Raji (cell line): ENCODE results near the gene MSRB3.

Source experiments
- POLR2A ChIP-seq: IDR thresholded peaks from 2 replicates; pipeline ENCODE4 v1.6.1; 2011; ENCODE audit warnings: low read depth, low read length, control low read depth; ENCODE audit not compliant: insufficient read depth

The MSRB3 gene

DNA sequence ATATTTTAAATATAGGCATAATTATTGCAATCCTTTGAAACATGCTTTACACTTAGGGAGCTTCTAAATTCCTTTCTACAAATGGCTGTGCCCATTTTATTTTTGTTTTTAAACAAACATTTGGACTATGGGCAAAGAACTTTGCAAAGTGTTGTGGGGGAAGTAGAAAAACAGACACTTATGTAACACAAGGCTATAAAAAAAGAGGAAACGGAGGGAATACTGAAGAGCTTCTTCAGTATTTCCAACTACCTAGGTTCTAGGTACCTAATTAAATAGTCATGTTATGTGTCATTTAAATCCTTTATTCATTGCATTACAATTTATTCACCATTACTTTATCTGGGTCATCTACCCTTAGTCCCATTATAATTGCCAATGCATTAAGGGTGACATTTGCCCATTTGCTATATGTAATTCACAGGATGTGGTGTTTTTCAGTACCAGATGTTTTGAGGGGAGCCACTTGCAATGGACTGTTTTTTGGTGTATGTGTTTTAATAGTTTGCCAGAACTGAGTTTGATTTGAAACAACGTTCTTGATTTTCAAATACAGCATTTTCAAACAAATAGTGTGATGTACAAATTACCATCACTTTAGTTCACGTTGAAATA, 1.5 kb upstream of the MSRB3 start:
- TF ChIP-seq POLR2A, result no peak

- no peak for TF ChIP-seq POLR2A
Observed at GRCh38 chr12:65277994-65278575, 398 bp upstream of the MSRB3 start.

DNA sequence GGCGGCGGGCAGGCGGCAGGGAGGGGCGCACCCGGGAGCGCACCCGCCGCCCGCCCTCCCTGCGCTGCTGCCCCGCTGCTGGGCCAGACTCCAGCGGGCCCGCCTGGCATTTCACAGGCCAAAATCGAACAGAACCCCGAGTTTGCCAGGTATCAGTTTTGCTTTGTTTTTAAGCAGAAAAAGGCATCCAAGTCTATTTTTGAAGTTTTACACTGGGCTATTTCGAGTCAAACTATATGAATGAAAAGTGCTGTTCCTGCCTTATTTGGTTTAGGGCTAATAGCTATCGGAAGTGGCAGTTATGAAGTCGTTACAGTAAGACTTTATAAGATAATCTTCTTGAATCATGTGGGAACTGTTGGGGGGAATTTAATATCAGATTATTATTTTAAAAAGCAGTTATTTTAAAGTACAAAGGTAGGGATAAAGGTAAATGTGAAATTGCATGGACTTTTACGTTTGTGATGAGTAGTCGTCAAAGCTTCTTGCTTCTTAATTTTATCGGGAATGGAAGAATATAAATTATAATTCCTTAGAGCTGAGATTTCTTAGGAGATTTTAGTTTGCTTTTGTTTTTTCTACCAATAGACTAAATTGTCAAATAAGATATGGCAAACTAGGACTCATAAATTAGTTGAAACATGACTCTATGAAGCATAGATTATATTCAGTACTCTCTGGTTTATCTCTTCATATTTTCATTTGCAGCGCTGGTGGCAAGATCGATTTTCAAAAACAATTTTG, 1.1 kb downstream of the MSRB3 start:
- TF ChIP-seq POLR2A, result no peak

GRCh38 chr12:65280306-65280705, 1.8 kb downstream of the MSRB3 start:
- no peak for TF ChIP-seq POLR2A

DNA sequence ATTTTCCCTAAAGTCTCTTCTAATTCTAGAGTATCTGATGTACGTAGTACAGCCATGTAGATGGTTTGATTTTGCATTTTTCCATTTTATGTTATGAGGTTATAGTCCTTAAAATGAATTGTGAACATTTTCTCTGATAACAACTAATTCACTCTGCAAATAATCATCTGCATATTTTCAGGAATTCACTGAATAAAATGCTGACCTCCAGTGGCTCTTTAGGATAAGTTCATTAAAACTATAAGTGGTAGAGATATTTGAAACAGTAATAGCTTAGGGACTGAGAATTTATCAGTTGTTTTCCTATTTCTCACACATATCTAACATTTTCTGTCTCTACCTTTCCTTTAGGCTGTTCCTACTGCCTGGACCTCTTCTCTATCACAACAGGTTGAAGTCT, 4.4 kb downstream of the MSRB3 start:
- no peak for TF ChIP-seq POLR2A

DNA sequence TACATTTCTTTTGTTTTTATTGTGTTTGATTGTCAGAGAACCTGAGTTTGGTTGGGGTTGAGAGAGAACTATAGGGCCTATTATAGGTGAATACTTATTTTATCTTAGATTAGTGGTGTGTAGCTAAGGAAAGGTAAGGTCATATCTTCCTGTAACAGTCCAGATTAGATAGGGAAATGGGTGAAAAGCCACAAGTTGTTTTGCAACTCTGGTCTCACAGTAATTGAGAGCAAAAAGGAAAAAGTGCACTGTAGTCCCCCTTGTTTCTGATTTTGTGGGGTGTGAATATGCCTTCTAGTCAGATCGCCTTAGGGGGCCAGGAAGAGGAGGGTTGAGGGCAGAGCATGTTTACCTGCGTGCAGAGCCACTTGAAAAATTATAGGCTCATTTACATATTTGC, 8.9 kb downstream of the MSRB3 start:
- TF ChIP-seq POLR2A, result no peak

DNA sequence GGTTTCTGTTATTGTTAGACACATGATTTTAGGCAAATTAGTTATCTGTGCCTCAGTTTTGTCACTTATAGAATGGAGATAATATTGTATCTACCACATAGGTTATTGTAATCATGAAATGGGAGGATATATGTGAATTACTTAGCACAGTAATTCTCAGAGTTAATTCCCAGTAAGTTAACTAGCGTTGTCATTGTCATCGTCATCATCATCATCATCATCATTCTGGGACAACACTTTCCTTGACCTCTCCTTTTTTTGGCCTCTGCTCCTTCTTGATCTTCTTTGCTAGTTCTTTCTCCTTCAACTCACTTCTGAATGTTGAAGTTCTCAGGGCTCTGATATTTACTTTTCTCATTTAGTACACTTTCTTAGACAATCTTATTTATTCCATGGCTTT, 13.8 kb downstream of the MSRB3 start:
- TF ChIP-seq POLR2A, result no peak

DNA sequence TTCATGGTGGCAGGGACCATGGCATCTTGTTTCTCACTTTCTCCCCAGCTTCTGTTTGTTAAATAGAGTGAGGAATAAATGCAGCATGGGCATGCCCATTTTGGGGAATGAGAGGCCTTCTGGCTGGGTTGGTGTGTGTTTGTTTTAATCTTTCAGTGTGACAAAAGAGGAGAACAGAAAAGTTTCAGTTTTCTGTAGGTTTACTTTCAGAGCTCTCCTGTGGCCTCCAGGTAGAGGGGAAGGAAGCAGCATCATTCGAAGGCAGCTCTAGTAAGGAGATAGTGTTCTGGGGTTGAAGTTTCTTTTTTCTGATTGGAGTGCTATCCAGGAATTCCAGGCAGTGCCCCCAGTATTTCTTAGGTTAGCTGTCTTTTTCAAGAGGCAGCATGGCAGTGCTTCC, 15.3 kb downstream of the MSRB3 start:
- TF ChIP-seq POLR2A, result no peak

DNA sequence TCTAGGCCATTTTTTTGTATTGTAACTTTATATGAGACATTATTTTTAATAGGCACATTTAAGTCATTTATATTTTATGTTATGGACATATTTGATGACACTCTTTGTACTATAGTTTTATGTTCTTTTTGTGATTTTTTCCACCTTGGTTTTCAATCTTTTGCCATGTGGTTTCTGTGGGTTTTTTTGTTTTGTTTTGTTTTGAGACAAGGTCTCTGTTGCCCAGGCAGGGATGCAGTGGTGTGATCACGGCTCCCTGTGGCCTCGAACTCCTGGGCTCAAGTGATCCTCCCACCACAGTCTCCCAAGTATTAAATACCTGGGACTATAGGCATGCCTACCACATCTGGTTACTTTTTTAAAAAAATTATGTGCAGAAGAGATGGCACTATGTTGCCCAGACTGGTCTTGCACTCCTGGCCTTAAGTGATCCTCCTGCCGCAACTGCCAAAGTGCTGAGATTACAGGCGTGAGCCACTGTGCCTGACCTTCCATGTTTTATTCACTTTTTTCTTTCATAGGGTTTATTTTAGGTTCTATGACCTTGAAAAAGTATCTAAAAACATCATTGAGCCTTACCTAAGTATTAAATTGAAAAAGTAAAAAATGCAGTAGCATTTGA, 16.3 kb downstream of the MSRB3 start:
- no peak for TF ChIP-seq POLR2A

GRCh38 chr12:65296508-65297265, 18.2 kb downstream of the MSRB3 start:
- no peak for TF ChIP-seq POLR2A

DNA sequence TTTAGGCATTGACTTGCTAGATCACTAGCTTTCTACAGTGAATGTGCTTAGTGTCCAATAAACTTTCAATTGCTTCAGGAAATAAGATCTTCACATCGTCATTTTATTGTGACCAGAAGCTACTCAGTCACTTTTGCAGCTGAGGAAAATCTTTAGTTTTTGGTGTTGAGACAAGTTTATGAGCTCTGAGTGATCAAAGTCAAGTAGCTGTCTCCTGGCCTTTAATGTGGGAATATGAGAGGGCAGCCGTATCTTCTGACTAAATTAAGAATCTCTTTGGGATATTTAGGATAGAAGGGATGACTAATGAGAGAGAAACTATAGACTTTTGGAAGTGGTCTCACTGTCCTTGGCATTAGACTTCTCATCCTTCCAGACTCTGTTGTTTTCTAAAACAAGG, 21.6 kb downstream of the MSRB3 start:
- no peak for TF ChIP-seq POLR2A

DNA sequence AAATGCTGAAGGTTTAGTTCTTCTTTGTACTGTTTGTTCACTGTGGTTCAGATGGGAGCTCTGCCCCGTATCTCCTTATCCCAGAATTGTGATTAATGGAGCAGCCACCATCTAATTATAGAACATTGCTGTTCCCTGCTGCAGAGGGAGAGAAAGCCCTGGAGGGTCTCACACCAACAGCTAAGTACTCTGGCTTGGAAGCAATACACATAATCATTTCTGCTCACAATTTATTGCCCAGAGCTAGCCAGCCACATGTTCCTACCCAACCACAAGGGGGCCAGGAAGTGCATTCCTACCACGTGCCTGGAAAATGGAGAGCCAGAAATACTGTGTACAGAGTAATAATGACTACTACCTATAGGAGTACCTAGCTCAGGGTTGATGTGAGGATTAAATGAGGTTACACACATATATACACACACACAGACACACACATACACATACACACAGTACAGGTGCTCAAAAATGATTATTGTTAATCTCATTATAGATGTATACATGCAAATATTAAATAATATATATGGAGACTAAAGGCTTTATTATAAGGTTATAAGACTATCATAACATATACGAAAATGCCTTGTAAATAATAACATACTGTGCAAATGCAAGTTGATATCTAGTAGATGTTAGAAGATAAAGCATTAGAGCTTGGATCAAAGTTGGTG, 22.3 kb downstream of the MSRB3 start:
- no peak for TF ChIP-seq POLR2A

- no peak for TF ChIP-seq POLR2A
Observed at GRCh38 chr12:65302891-65303290, 24.4 kb downstream of the MSRB3 start.

- TF ChIP-seq POLR2A, result no peak
Observed at GRCh38 chr12:65305346-65305950, 27.0 kb downstream of the MSRB3 start.

GRCh38 chr12:65306366-65307168, 28.1 kb downstream of the MSRB3 start:
- no peak for TF ChIP-seq POLR2A
